H9 (cell line): Measurements from ENCODE around the gene TMTC2. TPM values are rescaled to one million over a fixed set of nuclear protein-coding genes. Genes with fewer than 3 reads are reported as not detected.
A peak's percentile ranks its signal among the peaks of the same experiment; 100 is the strongest.

Source experiments
- DNase-seq: peaks from one replicate; pipeline ENCODE4 v3.0.0-alpha.2; 2017
- H2AFZ ChIP-seq: one replicate; pipeline ENCODE4 v1.6.1; 2013; ENCODE audit warnings: mild to moderate bottlenecking, low read length, control low read depth, moderate library complexity
- H2AK5ac ChIP-seq: 2 replicates; pipeline ENCODE4 v1.6.1; 2013; ENCODE audit warnings: low read length, control low read depth, mixed read lengths; ENCODE audit not compliant: insufficient read length
- H2BK120ac ChIP-seq: one replicate; pipeline ENCODE4 v1.6.1; 2013; ENCODE audit warnings: low read depth, mild to moderate bottlenecking, low read length, control low read depth, inconsistent platforms; ENCODE audit not compliant: poor library complexity, severe bottlenecking
- H2BK12ac ChIP-seq: 2 replicates; pipeline ENCODE4 v1.6.1; 2013; ENCODE audit warnings: low read length, control low read depth, mixed read lengths, low read depth; ENCODE audit not compliant: insufficient read length
- H2BK15ac ChIP-seq: 2 replicates; pipeline ENCODE4 v1.6.1; 2013; ENCODE audit warnings: low read depth, low read length, control low read depth
- H2BK20ac ChIP-seq: one replicate; pipeline ENCODE4 v1.6.1; 2013; ENCODE audit warnings: low read depth, mild to moderate bottlenecking, low read length, control low read depth, inconsistent platforms; ENCODE audit not compliant: poor library complexity, severe bottlenecking
- H2BK5ac ChIP-seq: 2 replicates; pipeline ENCODE4 v1.6.1; 2013; ENCODE audit warnings: low read length, control low read depth, mixed read lengths; ENCODE audit not compliant: insufficient read length
- H3K14ac ChIP-seq: 2 replicates; pipeline ENCODE4 v1.6.1; 2013; ENCODE audit warnings: low read length, control low read depth; ENCODE audit not compliant: insufficient read depth
- H3K18ac ChIP-seq: 2 replicates; pipeline ENCODE4 v1.6.1; 2013; ENCODE audit warnings: low read depth, mild to moderate bottlenecking, mixed read lengths, low read length, control low read depth; ENCODE audit not compliant: insufficient read length
- H3K23ac ChIP-seq: 2 replicates; pipeline ENCODE4 v1.6.1; 2013; ENCODE audit warnings: low read length, control low read depth, mixed read lengths, low read depth; ENCODE audit not compliant: insufficient read length
- H3K23me2 ChIP-seq: 2 replicates; pipeline ENCODE4 v1.6.1; 2013; ENCODE audit warnings: low read depth, mild to moderate bottlenecking, mixed read lengths, low read length, control low read depth; ENCODE audit not compliant: insufficient read length, poor library complexity, severe bottlenecking
- H3K27ac ChIP-seq: 2 replicates; pipeline ENCODE4 v1.5.1; 2013; ENCODE audit warnings: low read length, control low read depth, mixed read lengths, low read depth; ENCODE audit not compliant: insufficient read length
- H3K27me3 ChIP-seq: 2 replicates; pipeline ENCODE4 v1.6.1; 2013; ENCODE audit warnings: low read length, control low read depth, inconsistent platforms; ENCODE audit not compliant: insufficient read depth
- H3K4ac ChIP-seq: 2 replicates; pipeline ENCODE4 v1.6.1; 2013; ENCODE audit warnings: low read depth, mild to moderate bottlenecking, control low read depth, inconsistent platforms, low read length, moderate library complexity
- H3K4me1 ChIP-seq: 2 replicates; pipeline ENCODE4 v1.6.1; 2013; ENCODE audit warnings: low read length, control low read depth, inconsistent platforms; ENCODE audit not compliant: insufficient read depth
- H3K4me2 ChIP-seq: 2 replicates; pipeline ENCODE4 v1.6.1; 2013; ENCODE audit warnings: low read length, control low read depth, mixed read lengths; ENCODE audit not compliant: insufficient read length, insufficient read depth
- H3K56ac ChIP-seq: 2 replicates; pipeline ENCODE4 v1.6.1; 2013; ENCODE audit warnings: low read depth, mild to moderate bottlenecking, mixed read lengths, low read length, control low read depth; ENCODE audit not compliant: insufficient read length
- H3K79me1 ChIP-seq: 2 replicates; pipeline ENCODE4 v1.6.1; 2013; ENCODE audit warnings: low read depth, mild to moderate bottlenecking, moderate library complexity, low read length, control low read depth, inconsistent platforms; ENCODE audit not compliant: insufficient read depth, poor library complexity, severe bottlenecking
- H3K79me2 ChIP-seq: 2 replicates; pipeline ENCODE4 v1.6.1; 2013; ENCODE audit warnings: low read length, control low read depth, inconsistent platforms; ENCODE audit not compliant: insufficient read depth
- H3K9ac ChIP-seq: 2 replicates; pipeline ENCODE4 v1.6.1; 2013; ENCODE audit warnings: low read length, control low read depth, mixed read lengths; ENCODE audit not compliant: insufficient read length; ENCODE audit errors: extremely low read depth
- H3K9me3 ChIP-seq: one replicate; pipeline ENCODE4 v1.6.1; 2013; ENCODE audit warnings: low read depth, low read length, inconsistent platforms; ENCODE audit not compliant: control insufficient read depth
- H3T11ph ChIP-seq: one replicate; pipeline ENCODE4 v1.6.1; 2013; ENCODE audit warnings: mild to moderate bottlenecking, low read length, control low read depth, inconsistent platforms
- H4K20me1 ChIP-seq: one replicate; pipeline ENCODE4 v1.6.1; 2013; ENCODE audit not compliant: control insufficient read depth, insufficient read length, insufficient read depth
- H4K5ac ChIP-seq: 2 replicates; pipeline ENCODE4 v1.6.1; 2013; ENCODE audit warnings: low read depth, mild to moderate bottlenecking, mixed read lengths, low read length, control low read depth; ENCODE audit not compliant: insufficient read length
- H4K8ac ChIP-seq: replicated peaks from 2 replicates; pipeline ENCODE4 v1.6.1; 2013; ENCODE audit warnings: low read length, control low read depth, mixed read lengths, low read depth; ENCODE audit not compliant: insufficient read length
- H4K91ac ChIP-seq: 2 replicates; pipeline ENCODE4 v1.6.1; 2013; ENCODE audit warnings: low read depth, mild to moderate bottlenecking, moderate library complexity, mixed read lengths, low read length, control low read depth; ENCODE audit not compliant: insufficient read length
- H3K27ac Mint-ChIP-seq, 3 experiments: 2 replicates in 2 of 3; 3 replicates in 1 of 3; pipeline ENCODE4 v1.8.0; 2020 to 2021; ENCODE audit warnings: mixed read lengths in 3 of 3, mild to moderate bottlenecking in 1 of 3, moderate library complexity in 1 of 3
- H3K27me3 Mint-ChIP-seq: 2 replicates; pipeline ENCODE4 v1.8.0; 2021; ENCODE audit warnings: low read depth, mild to moderate bottlenecking, moderate library complexity, mixed read lengths
- H3K36me3 Mint-ChIP-seq, 3 experiments: 2 replicates in 2 of 3; 3 replicates in 1 of 3; pipeline ENCODE4 v1.8.0; 2020 to 2021; ENCODE audit warnings: low read depth in 3 of 3, mixed read lengths in 3 of 3; ENCODE audit not compliant: insufficient read depth in 1 of 3
- H3K4me1 Mint-ChIP-seq, 2 experiments: 2 replicates each; pipeline ENCODE4 v1.8.0; 2020; ENCODE audit warnings: mixed read lengths in 2 of 2
- H3K4me3 Mint-ChIP-seq, 2 experiments: 2 replicates in 1 of 2; 3 replicates in 1 of 2; pipeline ENCODE4 v1.8.0; 2020 to 2021; ENCODE audit warnings: mild to moderate bottlenecking in 2 of 2, mixed read lengths in 2 of 2, moderate library complexity in 1 of 2
- H3K9me3 Mint-ChIP-seq, 2 experiments: 2 replicates in 1 of 2; 3 replicates in 1 of 2; pipeline ENCODE4 v1.8.0; 2020; ENCODE audit warnings: mild to moderate bottlenecking in 2 of 2, mixed read lengths in 2 of 2, moderate library complexity in 1 of 2
- WGBS: extraction: QIAGEN DNeasy Blood & Tissue Kit; methylation state at CpG from one replicate; pipeline ENCODE4 v1.1.7; 2013; ENCODE audit warnings: missing lambda C conversion rate, low lambda C conversion rate, mixed read lengths; ENCODE audit not compliant: insufficient read length; ENCODE audit errors: extremely low coverage; 5-methylcytosine and 5-hydroxymethylcytosine counted together
- total RNA-seq: library from RNA; stranded (reverse); gene quantifications from 2 replicates; pipeline ENCODE4 v1.2.1, GENCODE V29; 2021
- TF ChIP-seq, protein P1 (sequence below): fragments of 200-600 bp; sonication (generic); conservative IDR thresholded peaks from 3 replicates; pipeline ENCODE4 v1.8.0; 2021; ENCODE audit warnings: antibody characterized with exemption, mild to moderate bottlenecking

TMTC2 gene
- total RNA-seq, 1 experiment from 2014 or later: 3.1 TPM

DNA sequence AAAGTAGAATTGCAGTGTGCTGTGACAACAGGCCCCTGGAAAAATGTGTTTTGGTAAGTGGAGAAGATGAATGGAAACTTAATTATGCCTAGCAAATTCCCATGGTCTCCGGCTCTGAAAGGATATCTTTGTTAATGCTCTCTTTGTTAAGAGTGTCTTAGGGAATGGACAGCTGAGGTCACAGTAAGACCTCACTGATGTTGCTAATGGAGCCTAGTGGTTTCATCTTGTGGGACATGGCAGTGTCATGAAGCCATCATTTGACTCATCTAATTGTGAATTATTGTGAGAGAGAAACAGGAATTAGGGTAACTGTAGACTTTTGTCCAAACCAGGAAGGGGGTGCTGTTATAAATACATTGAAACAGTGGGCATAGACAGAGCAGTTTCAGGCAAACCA is 330.3 kb downstream of the TMTC2 start:
- Histone ChIP-seq H3K23ac (no peak overlapping the region), H3K27ac (no peak overlapping the region), H3K23me2 (no peaks in the 10 kb centered on the region), H3K18ac (no peak overlapping the region), H3K56ac (no peak overlapping the region), H4K8ac (no peak overlapping the region), H3K4me1 (no peaks in the 10 kb centered on the region), H2BK12ac (no peak overlapping the region), H2BK120ac (no peak overlapping the region), H3K9ac (no peak overlapping the region), H2AFZ (no peak overlapping the region), H3K79me1 (no peaks in the 10 kb centered on the region), H4K91ac (no peak overlapping the region), H3K79me2 (no peaks in the 10 kb centered on the region), H2AK5ac (no peak overlapping the region), H2BK15ac (no peak overlapping the region), H2BK5ac (no peak overlapping the region), H3K27me3 (no peaks in the 10 kb centered on the region), H4K20me1 (no peaks in the 10 kb centered on the region), H3T11ph (no peak overlapping the region), H4K5ac (no peak overlapping the region), H2BK20ac (no peak overlapping the region), H3K4me2 (no peak overlapping the region), H3K14ac (no peak overlapping the region), H3K9me3 (no peaks in the 10 kb centered on the region), H3K4ac (no peak overlapping the region)
- Mint-ChIP-seq H3K4me1 (peaks cover 5 to 11% of the 10 kb centered on the region in 2 experiments; a peak in 3 of 4 replicates), H3K4me3 (no peak overlapping the region), H3K27me3 (no peaks in the 10 kb centered on the region), H3K27ac (peak overlapping the region in 1 of 3 experiments; percentile 8; a peak in 1 of 7 replicates), H3K9me3 (peaks cover 0 to under 1% of the 10 kb centered on the region in 2 experiments; a peak in 1 of 5 replicates), H3K36me3 (peaks cover 0 to 1% (median 0%) of the 10 kb centered on the region in 3 experiments; a peak in 1 of 7 replicates)
- no CpG with 5 or more reads among the region's 1 CpG for WGBS
- DNase-seq: no peak
- TF ChIP-seq, protein P1, sequence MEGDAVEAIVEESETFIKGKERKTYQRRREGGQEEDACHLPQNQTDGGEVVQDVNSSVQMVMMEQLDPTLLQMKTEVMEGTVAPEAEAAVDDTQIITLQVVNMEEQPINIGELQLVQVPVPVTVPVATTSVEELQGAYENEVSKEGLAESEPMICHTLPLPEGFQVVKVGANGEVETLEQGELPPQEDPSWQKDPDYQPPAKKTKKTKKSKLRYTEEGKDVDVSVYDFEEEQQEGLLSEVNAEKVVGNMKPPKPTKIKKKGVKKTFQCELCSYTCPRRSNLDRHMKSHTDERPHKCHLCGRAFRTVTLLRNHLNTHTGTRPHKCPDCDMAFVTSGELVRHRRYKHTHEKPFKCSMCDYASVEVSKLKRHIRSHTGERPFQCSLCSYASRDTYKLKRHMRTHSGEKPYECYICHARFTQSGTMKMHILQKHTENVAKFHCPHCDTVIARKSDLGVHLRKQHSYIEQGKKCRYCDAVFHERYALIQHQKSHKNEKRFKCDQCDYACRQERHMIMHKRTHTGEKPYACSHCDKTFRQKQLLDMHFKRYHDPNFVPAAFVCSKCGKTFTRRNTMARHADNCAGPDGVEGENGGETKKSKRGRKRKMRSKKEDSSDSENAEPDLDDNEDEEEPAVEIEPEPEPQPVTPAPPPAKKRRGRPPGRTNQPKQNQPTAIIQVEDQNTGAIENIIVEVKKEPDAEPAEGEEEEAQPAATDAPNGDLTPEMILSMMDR: no peak
